ENCODE measurements around the gene ZNF680. TPM values are rescaled to one million over a fixed set of nuclear protein-coding genes. Genes with fewer than 3 reads are reported as not detected.
A peak's percentile ranks its signal among the peaks of the same experiment; 100 is the strongest.
"Not testable (repeated sequence)": the region's sequence is repeated elsewhere in the genome, so short reads cannot be mapped to it uniquely, and the experiment has no call there.

ZNF680 gene
- total and polyA plus RNA-seq, 5 donors from 2014 or later = 4.9 to 10.5 (median 8.5) TPM

DNA sequence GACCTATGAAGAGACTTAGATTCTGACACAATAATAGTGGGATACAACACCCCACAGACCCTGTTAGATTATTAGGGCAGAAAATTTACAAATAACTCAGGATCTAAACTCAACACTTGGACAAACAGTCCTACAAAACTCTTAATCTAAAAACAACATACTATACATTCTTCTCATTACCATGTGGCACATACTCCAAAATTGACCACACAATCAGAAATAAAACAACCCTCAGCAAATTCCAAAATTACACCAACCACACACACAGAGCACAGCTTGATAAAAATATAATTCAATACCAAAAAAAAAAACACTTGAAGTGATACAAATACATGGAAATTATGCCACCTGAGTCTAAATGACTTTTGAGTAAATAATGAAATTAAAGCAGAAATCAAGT lies 7.8 kb downstream of the ZNF680 start:
- H3K27me3 ChIP-seq (ENCODE audit: control insufficient read depth, insufficient read depth, low read length) = no peaks in the 10 kb centered on the region
- peaks cover 6 to 30% (median 10%) of the 10 kb centered on the region in 4 donors for H3K4me1 Mint-ChIP-seq
- peaks cover 24 to 29% of the 10 kb centered on the region in 2 experiments for H3K9me3 ChIP-seq (ENCODE audit: control insufficient read depth in 2 of 2, low read length in 2 of 2)
- H3K4me1 ChIP-seq (ENCODE audit: control insufficient read depth, insufficient read depth, low read length, poor library complexity, severe bottlenecking) = no peaks in the 10 kb centered on the region
- H3K27ac ChIP-seq (ENCODE audit: insufficient read depth, low read length, poor library complexity, severe bottlenecking) = no peak overlapping the region
- H3K4me3 Mint-ChIP-seq = peak overlapping the region in 1 of 4 donors; percentile 31
- DNase-seq (no peak), ATAC-seq (ENCODE audit: low read depth in 2 of 2) (no peak)
- peaks cover 0 to 30% (median 11%) of the 10 kb centered on the region in 7 donors for H3K9me3 Mint-ChIP-seq
- H3K27me3 Mint-ChIP-seq = no peaks in the 10 kb centered on the region
- H3K36me3 Mint-ChIP-seq = peaks cover 35% of the 10 kb centered on the region
- H3K27ac Mint-ChIP-seq = peak overlapping the region in 1 of 3 donors; percentile 53
- H3K36me3 ChIP-seq (ENCODE audit: control insufficient read depth, insufficient read depth, low read length) = peaks cover 4% of the 10 kb centered on the region
- H3K4me3 ChIP-seq (ENCODE audit: low read depth, low read length) = no peak overlapping the region

DNA sequence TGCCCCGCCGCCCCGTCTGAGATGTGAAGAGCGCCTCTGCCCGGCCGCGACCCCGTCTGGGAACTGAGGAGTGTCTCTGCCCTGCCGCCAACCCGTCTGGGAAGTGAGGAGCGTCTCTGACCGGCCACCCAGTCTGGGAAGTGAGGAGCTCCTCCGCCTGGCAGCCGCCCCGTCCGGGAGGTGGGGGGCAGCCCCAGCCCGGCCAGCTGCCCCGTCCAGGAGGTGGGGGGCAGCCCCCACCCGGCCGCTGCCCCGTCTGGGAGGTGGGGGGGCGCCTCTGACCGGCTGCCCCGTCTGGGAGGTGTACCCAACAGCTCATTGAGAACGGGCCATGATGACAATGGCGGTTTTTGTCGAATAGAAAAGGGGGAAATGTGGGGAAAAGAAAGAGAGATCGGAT lies 8.7 kb downstream of the ZNF680 start:
- peaks cover 24 to 36% of the 10 kb centered on the region in 2 experiments for H3K9me3 ChIP-seq (ENCODE audit: control insufficient read depth in 2 of 2, low read length in 2 of 2)
- H3K4me1 ChIP-seq (ENCODE audit: control insufficient read depth, insufficient read depth, low read length, poor library complexity, severe bottlenecking); H3K4me3 ChIP-seq (ENCODE audit: low read depth, low read length); H3K27me3 Mint-ChIP-seq; H3K4me3 Mint-ChIP-seq; H3K27ac Mint-ChIP-seq; ATAC-seq (ENCODE audit: low read depth in 2 of 2); H3K27me3 ChIP-seq (ENCODE audit: control insufficient read depth, insufficient read depth, low read length); DNase-seq; H3K36me3 ChIP-seq (ENCODE audit: control insufficient read depth, insufficient read depth, low read length); H3K27ac ChIP-seq (ENCODE audit: insufficient read depth, low read length, poor library complexity, severe bottlenecking): not testable (repeated sequence)
- Mint-ChIP-seq H3K36me3 (peaks cover 41% of the 10 kb centered on the region), H3K9me3 (peaks cover 0 to 30% (median 11%) of the 10 kb centered on the region in 7 donors), H3K4me1 (peaks cover 6 to 30% (median 10%) of the 10 kb centered on the region in 4 donors)

GRCh38 chr7:64551375-64552142 lies 11.3 kb downstream of the ZNF680 start:
- H3K4me1 Mint-ChIP-seq = peaks cover 6 to 19% (median 10%) of the 10 kb centered on the region in 4 donors
- peaks cover 24 to 47% of the 10 kb centered on the region in 2 experiments for H3K9me3 ChIP-seq (ENCODE audit: control insufficient read depth in 2 of 2, low read length in 2 of 2)
- H3K36me3 ChIP-seq (ENCODE audit: control insufficient read depth, insufficient read depth, low read length) = peaks cover 4% of the 10 kb centered on the region

GRCh38 chr7:64544010-64544409 lies 18.9 kb downstream of the ZNF680 start:
- Mint-ChIP-seq H3K9me3 (peaks cover 0 to 7% (median 4%) of the 10 kb centered on the region in 7 donors), H3K4me1 (peaks cover 13 to 21% (median 19%) of the 10 kb centered on the region in 4 donors)
- no peak for ATAC-seq (ENCODE audit: low read depth in 2 of 2)

More at GRCh38 chr7:64551375-64552142, 11.3 kb downstream of the ZNF680 start:
- no peaks in the 10 kb centered on the region for H3K27me3 Mint-ChIP-seq
- H3K27me3 ChIP-seq (ENCODE audit: control insufficient read depth, insufficient read depth, low read length) = no peaks in the 10 kb centered on the region
- no peak overlapping the region for H3K4me3 ChIP-seq (ENCODE audit: low read depth, low read length)
- DNase-seq (no peak), ATAC-seq (ENCODE audit: low read depth in 2 of 2) (no peak)
- peak overlapping the region in 1 of 3 donors; percentile 14 for H3K27ac Mint-ChIP-seq
- no peaks in the 10 kb centered on the region for H3K4me1 ChIP-seq (ENCODE audit: control insufficient read depth, insufficient read depth, low read length, poor library complexity, severe bottlenecking)
- H3K27ac ChIP-seq (ENCODE audit: insufficient read depth, low read length, poor library complexity, severe bottlenecking) = no peak overlapping the region
- peaks cover 0 to 22% (median 3%) of the 10 kb centered on the region in 7 donors for H3K9me3 Mint-ChIP-seq
- H3K4me3 Mint-ChIP-seq = no peak overlapping the region
- peaks cover 33% of the 10 kb centered on the region for H3K36me3 Mint-ChIP-seq

GRCh38 chr7:64541438-64542359 lies 21.2 kb downstream of the ZNF680 start:
- Mint-ChIP-seq H3K27ac (peak overlapping the region; percentile 58 to 83 (median 76)), H3K36me3 (peaks cover 41% of the 10 kb centered on the region)

More at GRCh38 chr7:64544010-64544409, 18.9 kb downstream of the ZNF680 start:
- Histone ChIP-seq H3K27ac (ENCODE audit: insufficient read depth, low read length, poor library complexity, severe bottlenecking) (no peak overlapping the region), H3K4me1 (ENCODE audit: control insufficient read depth, insufficient read depth, low read length, poor library complexity, severe bottlenecking) (no peaks in the 10 kb centered on the region), H3K36me3 (ENCODE audit: control insufficient read depth, insufficient read depth, low read length) (peaks cover 27% of the 10 kb centered on the region), H3K4me3 (ENCODE audit: low read depth, low read length) (no peak overlapping the region), H3K9me3 (ENCODE audit: control insufficient read depth in 2 of 2, low read length in 2 of 2) (peaks cover 17 to 28% of the 10 kb centered on the region in 2 experiments), H3K27me3 (ENCODE audit: control insufficient read depth, insufficient read depth, low read length) (no peaks in the 10 kb centered on the region)
- H3K4me3 Mint-ChIP-seq = no peak overlapping the region
- peaks cover 43% of the 10 kb centered on the region for H3K36me3 Mint-ChIP-seq
- no peak overlapping the region for H3K27ac Mint-ChIP-seq
- no peak for DNase-seq
- H3K27me3 Mint-ChIP-seq = no peaks in the 10 kb centered on the region

GRCh38 chr7:64533756-64534155 lies 29.1 kb downstream of the ZNF680 start:
- ATAC-seq (ENCODE audit: low read depth in 2 of 2) (no peak), DNase-seq (no peak)
- peaks cover 76% of the 10 kb centered on the region for H3K36me3 Mint-ChIP-seq
- Histone ChIP-seq H3K36me3 (ENCODE audit: control insufficient read depth, insufficient read depth, low read length) (peaks cover 58% of the 10 kb centered on the region), H3K4me1 (ENCODE audit: control insufficient read depth, insufficient read depth, low read length, poor library complexity, severe bottlenecking) (no peaks in the 10 kb centered on the region), H3K4me3 (ENCODE audit: low read depth, low read length) (no peak overlapping the region), H3K9me3 (ENCODE audit: control insufficient read depth in 2 of 2, low read length in 2 of 2) (peaks cover 59 to 60% of the 10 kb centered on the region in 2 experiments), H3K27me3 (ENCODE audit: control insufficient read depth, insufficient read depth, low read length) (no peaks in the 10 kb centered on the region), H3K27ac (ENCODE audit: insufficient read depth, low read length, poor library complexity, severe bottlenecking) (no peak overlapping the region)
- H3K9me3 Mint-ChIP-seq = peaks cover 4 to 76% (median 44%) of the 10 kb centered on the region in 7 donors
- H3K4me1 Mint-ChIP-seq = peaks cover 0 to 9% (median 5%) of the 10 kb centered on the region in 4 donors
- no peak overlapping the region for H3K27ac Mint-ChIP-seq
- no peaks in the 10 kb centered on the region for H3K27me3 Mint-ChIP-seq
- H3K4me3 Mint-ChIP-seq = peak overlapping the region in 1 of 4 donors; percentile 51

More at GRCh38 chr7:64541438-64542359, 21.2 kb downstream of the ZNF680 start:
- no peak overlapping the region for H3K27ac ChIP-seq (ENCODE audit: insufficient read depth, low read length, poor library complexity, severe bottlenecking)
- Mint-ChIP-seq H3K4me1 (peaks cover 6 to 19% (median 13%) of the 10 kb centered on the region in 4 donors), H3K27me3 (no peaks in the 10 kb centered on the region), H3K9me3 (peaks cover 0 to 13% (median 6%) of the 10 kb centered on the region in 7 donors), H3K4me3 (no peak overlapping the region)
- DNase-seq (no peak), ATAC-seq (ENCODE audit: low read depth in 2 of 2) (peak; percentile 18 to 37)
- H3K4me1 ChIP-seq (ENCODE audit: control insufficient read depth, insufficient read depth, low read length, poor library complexity, severe bottlenecking) = no peaks in the 10 kb centered on the region
- H3K4me3 ChIP-seq (ENCODE audit: low read depth, low read length) = no peak overlapping the region
- peaks cover 19 to 34% of the 10 kb centered on the region in 2 experiments for H3K9me3 ChIP-seq (ENCODE audit: control insufficient read depth in 2 of 2, low read length in 2 of 2)
- H3K27me3 ChIP-seq (ENCODE audit: control insufficient read depth, insufficient read depth, low read length) = no peaks in the 10 kb centered on the region
- peaks cover 36% of the 10 kb centered on the region for H3K36me3 ChIP-seq (ENCODE audit: control insufficient read depth, insufficient read depth, low read length)

DNA sequence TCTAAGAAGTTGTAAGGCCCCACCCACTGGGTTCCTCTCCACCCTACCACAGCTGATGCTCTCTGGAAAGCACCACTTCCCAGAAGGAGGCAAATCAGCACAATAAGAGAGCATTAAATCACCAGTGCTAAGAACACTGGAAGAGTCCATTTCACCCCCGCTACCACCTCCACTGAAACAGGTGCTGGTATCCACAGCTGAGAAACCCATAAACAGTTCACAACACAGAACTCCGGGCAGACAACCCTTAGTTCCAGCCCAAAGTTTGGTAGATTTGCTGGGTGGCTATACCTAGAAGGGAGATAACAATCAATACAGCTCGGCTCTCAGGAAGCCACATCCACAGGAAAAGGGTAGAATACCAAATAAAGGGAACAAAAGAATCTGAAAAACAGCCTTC lies 34.1 kb downstream of the ZNF680 start:
- H3K9me3 ChIP-seq (ENCODE audit: control insufficient read depth in 2 of 2, low read length in 2 of 2) = peaks cover 66 to 75% of the 10 kb centered on the region in 2 experiments
- no peak overlapping the region for H3K27ac Mint-ChIP-seq
- ATAC-seq (ENCODE audit: low read depth in 2 of 2) (no peak), DNase-seq (no peak)
- H3K27me3 ChIP-seq (ENCODE audit: control insufficient read depth, insufficient read depth, low read length) = no peaks in the 10 kb centered on the region
- no peak overlapping the region for H3K4me3 ChIP-seq (ENCODE audit: low read depth, low read length)
- no peaks in the 10 kb centered on the region for H3K27me3 Mint-ChIP-seq
- H3K27ac ChIP-seq (ENCODE audit: insufficient read depth, low read length, poor library complexity, severe bottlenecking) = no peak overlapping the region
- H3K36me3 ChIP-seq (ENCODE audit: control insufficient read depth, insufficient read depth, low read length) = peaks cover 62% of the 10 kb centered on the region
- H3K4me3 Mint-ChIP-seq = peak overlapping the region in 1 of 4 donors; percentile 28
- peaks cover 74% of the 10 kb centered on the region for H3K36me3 Mint-ChIP-seq
- H3K9me3 Mint-ChIP-seq = peaks cover 0 to 75% (median 36%) of the 10 kb centered on the region in 7 donors
- H3K4me1 Mint-ChIP-seq = peaks cover 0 to 9% (median 5%) of the 10 kb centered on the region in 4 donors
- no peaks in the 10 kb centered on the region for H3K4me1 ChIP-seq (ENCODE audit: control insufficient read depth, insufficient read depth, low read length, poor library complexity, severe bottlenecking)

Measured in CD4-positive, CD25-positive, alpha-beta regulatory T cell (primary cell).